CD4-positive, alpha-beta T cell (primary cell): ENCODE data around the gene MUC4. TPM values are rescaled to one million over a fixed set of nuclear protein-coding genes. Genes with fewer than 3 reads are reported as not detected.

Experiments used
- ATAC-seq: fragments of 200-7000 bp; cut with Tn5 transposase; one replicate; pipeline ENCODE4 v1.10.0; 2022; ENCODE audit warnings: mild to moderate bottlenecking; ENCODE audit not compliant: poor library complexity
- CTCF ChIA-PET: fragments of 350-600 bp; sonication (Branson Sonifier 250); formaldehyde crosslinking; loops from one replicate; lab custom pipeline; 2021; ENCODE audit warnings: antibody characterized with exemption, inconsistent platforms; lab: Charles Lee
- POLR2A ChIA-PET: fragments of 350-600 bp; sonication (Branson Sonifier 250); formaldehyde crosslinking; loops from one replicate; lab custom pipeline; 2021; ENCODE audit warnings: antibody characterized with exemption, inconsistent platforms; lab: Charles Lee
- DNase-seq, 14 experiments: peaks; one replicate each; pipeline ENCODE4 v3.0.0-alpha.2; 2013 to 2020; ENCODE audit warnings: mixed read lengths in 2 of 14
- H3K27ac ChIP-seq, 2 donors: one replicate each; pipeline versions ENCODE4 v1.5.1 to v1.7.0; 2013; ENCODE audit warnings: low read length in 2 of 2, low read depth in 1 of 2, mild to moderate bottlenecking in 1 of 2
- H3K27me3 ChIP-seq, 2 experiments: 1 replicate in 1 of 2; 2 replicates in 1 of 2; pipeline versions ENCODE4 v1.6.1 to v1.7.0; 2013; ENCODE audit warnings: low read length in 2 of 2, control low read depth in 1 of 2, mild to moderate bottlenecking in 1 of 2, moderate library complexity in 1 of 2; ENCODE audit not compliant: insufficient read depth in 2 of 2, control insufficient read depth in 1 of 2
- H3K36me3 ChIP-seq: one replicate; pipeline ENCODE4 v1.6.1; 2013; ENCODE audit warnings: low read length, control low read depth; ENCODE audit not compliant: insufficient read depth
- H3K4me1 ChIP-seq: one replicate; pipeline ENCODE4 v1.6.1; 2013; ENCODE audit warnings: low read length, control low read depth; ENCODE audit not compliant: insufficient read depth
- H3K4me3 ChIP-seq: one replicate; pipeline ENCODE4 v1.5.1; 2013; ENCODE audit warnings: mild to moderate bottlenecking, low read length, moderate library complexity
- H3K9me3 ChIP-seq, 2 experiments: 1 replicate in 1 of 2; 2 replicates in 1 of 2; pipeline versions ENCODE4 v1.6.1 to v1.7.0; 2013; ENCODE audit warnings: low read length in 2 of 2, mild to moderate bottlenecking in 2 of 2, control low read depth in 1 of 2, moderate library complexity in 1 of 2; ENCODE audit not compliant: control insufficient read depth in 1 of 2, insufficient read depth in 1 of 2
- H3K27ac Mint-ChIP-seq: one replicate; pipeline ENCODE4 v1.8.0; 2020; ENCODE audit warnings: mixed read lengths
- H3K27me3 Mint-ChIP-seq: one replicate; pipeline ENCODE4 v1.8.0; 2021; ENCODE audit warnings: mixed read lengths
- H3K36me3 Mint-ChIP-seq: one replicate; pipeline ENCODE4 v1.8.0; 2021; ENCODE audit warnings: low read depth, mixed read lengths
- H3K4me1 Mint-ChIP-seq: one replicate; pipeline ENCODE4 v1.8.0; 2021; ENCODE audit warnings: low read depth, mixed read lengths
- H3K4me3 Mint-ChIP-seq: one replicate; pipeline ENCODE4 v1.8.0; 2020; ENCODE audit warnings: mild to moderate bottlenecking, mixed read lengths
- H3K9me3 Mint-ChIP-seq: one replicate; pipeline ENCODE4 v1.8.0; 2020; ENCODE audit warnings: mixed read lengths
- intact Hi-C, 2 experiments: fragments of 100-400 bp; cut with DNase I in 1 of 2; cut with micrococcal nuclease in 1 of 2; formaldehyde crosslinking; loops; one replicate each; pipeline versions ENCODE4 v1.15.1 to v1.9.0; 2023 to 2025; cut with DNase I, micrococcal nuclease
- total RNA-seq, 174 experiments: library from RNA in 2 of 174; stranded (reverse) in 2 of 174; gene quantifications; one replicate each; pipeline ENCODE4 v1.2.3 and lab custom pipeline; 2021 to 2026
- TF ChIP-seq, protein P1 (sequence below): fragments of 200-600 bp; IDR thresholded peaks from one replicate; pipeline ENCODE4 v1.8.0; 2022; ENCODE audit warnings: antibody characterized with exemption, mild to moderate bottlenecking

The MUC4 gene
- total RNA-seq, 2 experiments from 2014 or later: not detected

DNA sequence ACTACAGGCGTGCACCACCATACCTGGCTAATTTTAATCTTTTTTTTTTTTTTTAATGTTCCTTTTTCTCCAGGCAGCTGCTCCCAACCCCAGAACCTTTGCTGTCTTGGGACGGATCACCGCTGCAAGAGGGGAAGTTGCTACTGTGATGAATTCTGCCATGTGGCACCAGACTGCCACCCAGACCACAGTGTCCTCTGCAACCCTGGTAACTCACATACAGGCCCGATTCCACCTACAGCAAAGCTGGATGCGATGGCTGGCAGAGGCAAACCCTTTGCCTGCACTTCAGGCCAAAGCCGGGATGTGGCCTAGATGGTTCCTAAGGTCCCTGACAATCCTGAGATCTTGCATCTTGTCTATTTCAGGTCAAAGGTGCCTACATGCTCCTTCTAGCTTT is 103.7 kb downstream of the MUC4 start:
- no peaks in the 10 kb centered on the region for H3K9me3 Mint-ChIP-seq
- TF ChIP-seq, protein P1, sequence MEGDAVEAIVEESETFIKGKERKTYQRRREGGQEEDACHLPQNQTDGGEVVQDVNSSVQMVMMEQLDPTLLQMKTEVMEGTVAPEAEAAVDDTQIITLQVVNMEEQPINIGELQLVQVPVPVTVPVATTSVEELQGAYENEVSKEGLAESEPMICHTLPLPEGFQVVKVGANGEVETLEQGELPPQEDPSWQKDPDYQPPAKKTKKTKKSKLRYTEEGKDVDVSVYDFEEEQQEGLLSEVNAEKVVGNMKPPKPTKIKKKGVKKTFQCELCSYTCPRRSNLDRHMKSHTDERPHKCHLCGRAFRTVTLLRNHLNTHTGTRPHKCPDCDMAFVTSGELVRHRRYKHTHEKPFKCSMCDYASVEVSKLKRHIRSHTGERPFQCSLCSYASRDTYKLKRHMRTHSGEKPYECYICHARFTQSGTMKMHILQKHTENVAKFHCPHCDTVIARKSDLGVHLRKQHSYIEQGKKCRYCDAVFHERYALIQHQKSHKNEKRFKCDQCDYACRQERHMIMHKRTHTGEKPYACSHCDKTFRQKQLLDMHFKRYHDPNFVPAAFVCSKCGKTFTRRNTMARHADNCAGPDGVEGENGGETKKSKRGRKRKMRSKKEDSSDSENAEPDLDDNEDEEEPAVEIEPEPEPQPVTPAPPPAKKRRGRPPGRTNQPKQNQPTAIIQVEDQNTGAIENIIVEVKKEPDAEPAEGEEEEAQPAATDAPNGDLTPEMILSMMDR: no peak
- CTCF ChIA-PET: interaction anchor here (0.9 kb wide), 1 partner anchor 143 kb away, joined by 3 read pairs; no protein-coding TSS in a partner anchor
- no peak for DNase-seq
- Histone ChIP-seq H3K27ac (no peak overlapping the region), H3K4me1 (no peaks in the 10 kb centered on the region), H3K27me3 (no peaks in the 10 kb centered on the region), H3K4me3 (no peak overlapping the region), H3K36me3 (peaks cover 19% of the 10 kb centered on the region), H3K9me3 (no peaks in the 10 kb centered on the region)
- no peaks in the 10 kb centered on the region for H3K4me1 Mint-ChIP-seq
- H3K36me3 Mint-ChIP-seq: peaks cover 40% of the 10 kb centered on the region
- H3K4me3 Mint-ChIP-seq: no peak overlapping the region
- no peak overlapping the region for H3K27ac Mint-ChIP-seq
- intact Hi-C loops: no loop called here
- ATAC-seq: no peak
- POLR2A ChIA-PET: no interaction called here
- H3K27me3 Mint-ChIP-seq: no peaks in the 10 kb centered on the region

DNA sequence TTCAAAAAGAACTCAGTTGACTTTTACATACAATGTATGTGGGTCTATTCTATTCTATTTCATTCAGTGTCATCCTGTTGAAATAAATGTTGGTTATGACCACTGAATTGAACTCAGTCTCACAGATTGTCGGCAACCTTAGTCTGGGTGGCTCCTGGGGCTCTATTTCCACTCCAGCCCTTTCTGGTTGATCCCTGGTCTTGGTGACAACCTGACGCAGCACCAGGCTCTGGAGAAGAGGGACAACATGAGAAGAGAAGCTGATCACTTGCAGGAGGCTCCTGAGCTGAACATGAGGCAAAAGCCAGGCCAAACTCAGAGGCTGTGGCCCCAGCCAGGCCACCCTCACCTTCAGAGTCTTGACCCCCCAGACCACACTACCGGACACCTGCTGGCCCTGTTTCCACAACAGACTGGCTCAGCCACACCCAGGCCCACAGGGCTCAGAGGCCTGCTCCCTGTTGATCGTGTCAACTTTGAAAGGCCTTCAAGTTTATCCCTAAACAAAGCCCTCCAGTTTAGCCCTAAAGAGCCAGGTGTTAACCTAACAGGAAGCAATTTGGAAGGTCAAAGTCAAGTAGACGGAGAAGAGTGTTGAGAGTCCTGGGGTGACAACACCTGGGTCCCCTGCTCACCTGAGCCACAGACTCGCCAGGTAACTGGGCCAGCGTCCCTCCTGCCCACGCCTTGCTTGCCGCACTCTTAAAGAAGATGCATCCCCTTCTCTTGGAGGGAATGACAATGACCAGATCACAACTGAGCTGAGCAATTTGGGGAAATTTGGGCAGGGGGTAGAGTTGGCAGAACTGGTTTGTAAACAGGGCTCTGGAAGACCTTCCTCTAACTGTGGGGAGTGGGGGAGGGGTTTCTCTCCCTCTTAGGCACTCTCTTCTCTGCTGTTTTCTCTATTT is 106.4 kb downstream of the MUC4 start:
- intact Hi-C loops: no loop called here
- Mint-ChIP-seq H3K4me3 (no peak overlapping the region), H3K36me3 (peaks cover 21% of the 10 kb centered on the region), H3K4me1 (no peaks in the 10 kb centered on the region), H3K27ac (no peak overlapping the region), H3K27me3 (no peaks in the 10 kb centered on the region), H3K9me3 (no peaks in the 10 kb centered on the region)
- TF ChIP-seq, protein P1: no peak
- DNase-seq: peak in 1 of 14 experiments; percentile 32
- Histone ChIP-seq H3K27me3 (no peaks in the 10 kb centered on the region), H3K9me3 (no peaks in the 10 kb centered on the region), H3K4me3 (no peak overlapping the region), H3K36me3 (peaks cover 10% of the 10 kb centered on the region), H3K4me1 (no peaks in the 10 kb centered on the region), H3K27ac (no peak overlapping the region)
- ChIA-PET CTCF (no interaction called here), POLR2A (interaction anchor here (0.8 kb wide), 1 partner anchor 8 kb away, joined by 4 read pairs; no protein-coding TSS in a partner anchor)
- ATAC-seq: no peak

DNA sequence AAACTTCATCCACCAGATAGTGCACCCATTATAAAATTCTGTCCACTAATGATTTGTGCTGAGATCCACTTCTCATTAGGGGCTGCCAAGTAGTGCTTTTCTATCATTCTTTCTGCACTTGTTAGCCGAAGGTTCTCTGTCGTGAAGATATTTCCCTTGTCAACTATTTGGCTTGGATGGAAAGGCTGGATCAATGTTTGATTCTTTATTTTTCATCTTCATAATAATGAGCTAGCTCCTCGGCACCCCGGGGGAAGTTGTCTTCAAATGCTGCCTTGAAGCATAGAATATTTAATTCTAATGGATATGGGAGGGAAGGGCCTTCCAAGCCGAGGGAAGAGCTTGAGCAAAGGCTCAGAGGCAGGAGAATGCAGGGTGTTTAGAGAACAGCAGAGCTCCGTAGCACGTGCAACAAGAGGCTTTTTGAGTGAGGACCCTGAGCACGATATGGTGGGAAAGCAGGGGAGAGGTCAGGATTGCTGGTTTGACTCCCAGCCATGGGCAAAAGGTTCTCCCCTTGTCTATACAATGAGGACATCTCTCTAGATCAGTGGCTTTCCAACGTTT is 107.2 kb downstream of the MUC4 start:
- Histone ChIP-seq H3K27me3 (no peaks in the 10 kb centered on the region), H3K4me1 (no peaks in the 10 kb centered on the region), H3K27ac (no peak overlapping the region), H3K9me3 (no peaks in the 10 kb centered on the region), H3K36me3 (peaks cover 12% of the 10 kb centered on the region), H3K4me3 (no peak overlapping the region)
- ChIA-PET POLR2A (no interaction called here), CTCF (no interaction called here)
- Mint-ChIP-seq H3K27ac (no peak overlapping the region), H3K27me3 (no peaks in the 10 kb centered on the region), H3K4me3 (no peak overlapping the region), H3K4me1 (no peaks in the 10 kb centered on the region), H3K36me3 (peaks cover 13% of the 10 kb centered on the region), H3K9me3 (no peaks in the 10 kb centered on the region)
- ATAC-seq (no peak), DNase-seq (peak in 1 of 14 experiments; percentile 31)
- TF ChIP-seq, protein P1: no peak
- intact Hi-C loops: no loop called here
